CD14-positive monocyte (primary cell): Measurements from ENCODE around the gene HSBP1L1. TPM values are rescaled to one million over a fixed set of nuclear protein-coding genes. Genes with fewer than 3 reads are reported as not detected.

Source experiments
- DNase-seq, 3 donors: peaks; one replicate each; pipeline ENCODE4 v3.0.0-alpha.2; 2011 to 2022
- H2AFZ ChIP-seq: 2 replicates; pipeline ENCODE4 v1.6.0; 2012; ENCODE audit warnings: mild to moderate bottlenecking, low read depth, low read length, inconsistent platforms; ENCODE audit not compliant: insufficient read depth, poor library complexity, severe bottlenecking
- H3K27ac ChIP-seq, 2 donors: 1 replicate in 1 of 2; 2 replicates in 1 of 2; pipeline ENCODE4 v1.5.1; 2012 to 2013; ENCODE audit warnings: low read length in 2 of 2, control low read depth in 1 of 2, inconsistent platforms in 1 of 2, low read depth in 1 of 2, mild to moderate bottlenecking in 1 of 2
- H3K27me3 ChIP-seq, 2 donors: one replicate each; pipeline versions ENCODE4 v1.6.0 to v1.6.1; 2011 to 2013; ENCODE audit warnings: low read length in 2 of 2; ENCODE audit not compliant: control insufficient read depth in 2 of 2, insufficient read depth in 2 of 2
- H3K36me3 ChIP-seq, 2 donors: replicated peaks in 1 of 2; 1 replicate in 1 of 2; 2 replicates in 1 of 2; pipeline versions ENCODE4 v1.5.1 to v1.6.1; 2012 to 2013; ENCODE audit warnings: low read length in 2 of 2, control low read depth in 1 of 2, inconsistent platforms in 1 of 2, mild to moderate bottlenecking in 1 of 2; ENCODE audit not compliant: insufficient read depth in 2 of 2, control insufficient read depth in 1 of 2
- H3K4me1 ChIP-seq, 2 donors: 1 replicate in 1 of 2; 2 replicates in 1 of 2; pipeline versions ENCODE4 v1.5.1 to v1.6.1; 2012 to 2013; ENCODE audit warnings: low read length in 2 of 2, control low read depth in 1 of 2, inconsistent platforms in 1 of 2, mild to moderate bottlenecking in 1 of 2, moderate library complexity in 1 of 2; ENCODE audit not compliant: insufficient read depth in 2 of 2, control insufficient read depth in 1 of 2
- H3K4me2 ChIP-seq: replicated peaks from 2 replicates; pipeline ENCODE3; 2012; ENCODE audit warnings: low read length, moderate library complexity, mild to moderate bottlenecking; ENCODE audit not compliant: poor library complexity, severe bottlenecking; ENCODE audit errors: extremely low read depth
- H3K4me3 ChIP-seq, 3 experiments: fragments of 200-600 bp in 1 of 3; sonication (generic) in 1 of 3; replicated peaks in 1 of 3; 1 replicate in 2 of 3; 2 replicates in 1 of 3; pipeline ENCODE4 v1.5.1; 2011 to 2013; ENCODE audit warnings: low read length in 3 of 3, mild to moderate bottlenecking in 3 of 3, control low read depth in 2 of 3, low read depth in 2 of 3, inconsistent platforms in 1 of 3, moderate library complexity in 1 of 3
- H3K79me2 ChIP-seq: 2 replicates; pipeline ENCODE4 v1.6.0; 2012; ENCODE audit warnings: mild to moderate bottlenecking, control low read depth, inconsistent platforms, low read length, moderate library complexity; ENCODE audit not compliant: insufficient read depth
- H3K9ac ChIP-seq: 2 replicates; pipeline ENCODE4 v1.6.0; 2017; ENCODE audit warnings: low read length, mild to moderate bottlenecking; ENCODE audit not compliant: insufficient read depth, poor library complexity, severe bottlenecking
- H3K9me3 ChIP-seq, 2 donors: replicated peaks in 1 of 2; 1 replicate in 1 of 2; 2 replicates in 1 of 2; pipeline versions ENCODE4 v1.5.1 to v1.6.1; 2012 to 2013; ENCODE audit warnings: low read length in 2 of 2, control low read depth in 1 of 2; ENCODE audit not compliant: control insufficient read depth in 1 of 2, insufficient read depth in 1 of 2
- H4K20me1 ChIP-seq: 2 replicates; pipeline ENCODE4 v1.6.0; 2012; ENCODE audit warnings: mild to moderate bottlenecking, low read length, control low read depth, moderate library complexity; ENCODE audit not compliant: insufficient read depth
- H3K27ac Mint-ChIP-seq, 7 donors: one replicate each; pipeline ENCODE4 v1.8.0; 2020; ENCODE audit warnings: mild to moderate bottlenecking in 7 of 7, mixed read lengths in 7 of 7, moderate library complexity in 6 of 7, inconsistent platforms in 2 of 7
- H3K27me3 Mint-ChIP-seq, 3 donors: one replicate each; pipeline ENCODE4 v1.8.0; 2021 to 2022; ENCODE audit warnings: low read depth in 3 of 3, mild to moderate bottlenecking in 3 of 3, mixed read lengths in 3 of 3, moderate library complexity in 3 of 3, inconsistent platforms in 1 of 3
- H3K36me3 Mint-ChIP-seq, 2 donors: one replicate each; pipeline ENCODE4 v1.8.0; 2020; ENCODE audit warnings: mixed read lengths in 2 of 2, inconsistent platforms in 1 of 2, mild to moderate bottlenecking in 1 of 2
- H3K4me1 Mint-ChIP-seq: one replicate; pipeline ENCODE4 v1.8.0; 2020; ENCODE audit warnings: mild to moderate bottlenecking, mixed read lengths
- H3K4me3 Mint-ChIP-seq, 2 donors: one replicate each; pipeline ENCODE4 v1.8.0; 2020; ENCODE audit warnings: mild to moderate bottlenecking in 2 of 2, mixed read lengths in 2 of 2, moderate library complexity in 1 of 2
- H3K9me3 Mint-ChIP-seq, 7 donors: one replicate each; pipeline ENCODE4 v1.8.0; 2020 to 2022; ENCODE audit warnings: mixed read lengths in 7 of 7, mild to moderate bottlenecking in 6 of 7, moderate library complexity in 6 of 7, inconsistent platforms in 2 of 7
- WGBS: methylation state at CpG from one replicate; pipeline ENCODE4 v1.1.5; 2013; ENCODE audit warnings: missing lambda C conversion rate; ENCODE audit not compliant: insufficient coverage; 5-methylcytosine and 5-hydroxymethylcytosine counted together
- intact Hi-C, 2 donors: fragments of 100-400 bp; cut with micrococcal nuclease; formaldehyde crosslinking; loops; one replicate each; pipeline versions ENCODE4 v1.15.0 to v1.15.1; 2023
- polyA plus RNA-seq, 3 donors: library from polyadenylated mRNA; depleted of rRNA in 1 of 3; unstranded in 2 of 3; stranded (reverse) in 1 of 3; fragments of 300-500 nt in 2 of 3; fragments of >200 nt in 1 of 3; fragmentation: Illumina TruSeq in 2 of 3; gene quantifications; 1 replicate in 2 of 3; 2 replicates in 1 of 3; pipeline ENCODE4 v1.2.3, GENCODE V29; 2012 to 2021
- TF ChIP-seq, protein P1 (sequence below): fragments of 200-600 bp; IDR thresholded peaks from one replicate; pipeline ENCODE4 v1.8.0; 2022; ENCODE audit warnings: antibody characterized with exemption, mild to moderate bottlenecking

The HSBP1L1 gene
- polyA plus RNA-seq, 3 donors: 2.5 to 13.2 (median 10.8) TPM

DNA sequence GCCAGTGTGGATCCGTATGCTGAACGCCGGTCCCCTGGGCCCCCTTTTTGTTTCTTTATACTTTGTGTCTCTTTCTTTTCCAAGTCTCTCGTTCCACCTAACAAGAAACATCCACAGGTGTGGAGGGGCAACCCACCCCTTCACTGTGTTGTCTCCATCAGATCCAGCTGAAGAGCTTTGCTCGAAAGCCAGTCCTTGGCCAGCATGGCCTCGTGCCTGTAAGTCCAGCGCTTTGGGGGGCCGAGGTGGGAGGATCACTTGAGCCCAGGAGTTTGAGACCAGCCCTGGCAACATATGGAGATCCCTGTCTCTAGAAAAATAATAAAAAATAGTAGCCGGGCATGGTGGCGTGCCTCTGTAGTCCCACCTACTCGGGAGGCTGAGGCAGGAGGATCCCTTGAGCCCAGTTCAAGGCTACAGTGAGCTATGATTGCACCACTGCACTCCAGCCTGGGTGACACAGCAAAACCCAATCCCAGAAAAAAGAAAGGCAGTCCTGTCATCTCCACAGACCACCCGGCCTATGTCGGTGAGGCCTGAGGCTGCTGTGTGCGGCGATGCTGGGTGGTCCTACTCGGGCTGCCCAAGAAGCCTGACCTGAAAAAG, 3.4 kb upstream of the HSBP1L1 start:
- Histone ChIP-seq H3K9ac (no peak overlapping the region), H3K36me3 (no peaks in the 10 kb centered on the region), H3K4me2 (no peak overlapping the region), H3K9me3 (no peaks in the 10 kb centered on the region), H2AFZ (no peak overlapping the region), H4K20me1 (no peaks in the 10 kb centered on the region), H3K4me1 (peaks cover 16 to 21% of the 10 kb centered on the region in 2 donors), H3K27ac (no peak overlapping the region), H3K4me3 (no peak overlapping the region), H3K27me3 (no peaks in the 10 kb centered on the region), H3K79me2 (no peaks in the 10 kb centered on the region)
- TF ChIP-seq, protein P1, sequence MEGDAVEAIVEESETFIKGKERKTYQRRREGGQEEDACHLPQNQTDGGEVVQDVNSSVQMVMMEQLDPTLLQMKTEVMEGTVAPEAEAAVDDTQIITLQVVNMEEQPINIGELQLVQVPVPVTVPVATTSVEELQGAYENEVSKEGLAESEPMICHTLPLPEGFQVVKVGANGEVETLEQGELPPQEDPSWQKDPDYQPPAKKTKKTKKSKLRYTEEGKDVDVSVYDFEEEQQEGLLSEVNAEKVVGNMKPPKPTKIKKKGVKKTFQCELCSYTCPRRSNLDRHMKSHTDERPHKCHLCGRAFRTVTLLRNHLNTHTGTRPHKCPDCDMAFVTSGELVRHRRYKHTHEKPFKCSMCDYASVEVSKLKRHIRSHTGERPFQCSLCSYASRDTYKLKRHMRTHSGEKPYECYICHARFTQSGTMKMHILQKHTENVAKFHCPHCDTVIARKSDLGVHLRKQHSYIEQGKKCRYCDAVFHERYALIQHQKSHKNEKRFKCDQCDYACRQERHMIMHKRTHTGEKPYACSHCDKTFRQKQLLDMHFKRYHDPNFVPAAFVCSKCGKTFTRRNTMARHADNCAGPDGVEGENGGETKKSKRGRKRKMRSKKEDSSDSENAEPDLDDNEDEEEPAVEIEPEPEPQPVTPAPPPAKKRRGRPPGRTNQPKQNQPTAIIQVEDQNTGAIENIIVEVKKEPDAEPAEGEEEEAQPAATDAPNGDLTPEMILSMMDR: no peak
- no peak for DNase-seq
- Mint-ChIP-seq H3K9me3 (peaks cover 0 to 3% (median 0%) of the 10 kb centered on the region in 7 donors), H3K36me3 (no peaks in the 10 kb centered on the region), H3K27me3 (peaks cover 7 to 30% (median 20%) of the 10 kb centered on the region in 3 donors), H3K4me3 (no peak overlapping the region), H3K27ac (no peak overlapping the region), H3K4me1 (peaks cover 23% of the 10 kb centered on the region)
- WGBS: 87% methylated on average over 13 of the region's 16 CpGs
- intact Hi-C loops: no loop called here

DNA sequence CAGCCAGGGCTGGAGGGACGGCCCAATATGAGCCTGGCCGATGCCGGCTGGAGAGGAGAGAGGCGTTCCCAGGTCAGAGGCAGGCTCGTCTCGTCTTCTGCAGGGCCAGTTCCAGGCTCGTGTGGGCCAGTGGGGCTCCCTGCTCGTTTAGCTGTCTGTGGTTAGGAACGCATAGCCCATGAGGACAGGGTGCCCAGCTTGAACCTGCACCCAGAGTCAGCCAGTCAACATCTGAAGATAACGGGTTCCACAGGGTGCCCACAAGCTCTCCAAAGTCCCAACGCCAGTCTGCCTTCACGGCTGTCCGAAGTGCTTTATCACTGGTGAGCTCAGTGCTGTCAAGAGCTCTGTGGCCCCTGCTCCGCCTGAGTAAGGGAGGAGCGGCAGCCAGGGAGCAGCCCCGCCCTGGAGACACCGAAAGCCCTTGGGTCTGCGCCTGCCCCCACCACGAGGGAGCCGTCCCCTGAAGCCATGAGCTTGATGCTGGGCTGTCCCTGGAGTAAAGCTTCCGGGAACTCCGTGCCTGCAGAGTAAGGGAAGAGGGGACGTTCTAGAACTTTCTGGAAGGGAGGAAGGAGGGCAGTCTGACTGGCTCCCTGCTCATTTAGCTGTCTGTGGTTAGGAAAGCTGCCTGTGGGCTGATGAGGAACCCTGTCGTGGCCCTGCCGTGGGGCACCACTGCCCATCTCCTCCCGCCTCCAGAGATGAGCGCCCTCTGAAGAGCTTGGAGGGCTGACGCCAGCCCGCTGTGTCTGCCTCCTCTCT, 2.7 kb upstream of the HSBP1L1 start:
- H3K4me1 Mint-ChIP-seq: peaks cover 23% of the 10 kb centered on the region
- H3K36me3 Mint-ChIP-seq: no peaks in the 10 kb centered on the region
- H4K20me1 ChIP-seq: no peaks in the 10 kb centered on the region
- peaks cover 16 to 21% of the 10 kb centered on the region in 2 donors for H3K4me1 ChIP-seq
- H3K27me3 Mint-ChIP-seq: peaks cover 6 to 30% (median 20%) of the 10 kb centered on the region in 3 donors
- no peak overlapping the region for H3K9ac ChIP-seq
- H3K27ac ChIP-seq: no peak overlapping the region
- peaks cover 0 to 4% (median 0%) of the 10 kb centered on the region in 7 donors for H3K9me3 Mint-ChIP-seq
- no peak for DNase-seq
- no peaks in the 10 kb centered on the region for H3K27me3 ChIP-seq
- H3K4me2 ChIP-seq: no peak overlapping the region
- intact Hi-C loops: no loop called here
- no peaks in the 10 kb centered on the region for H3K79me2 ChIP-seq
- H3K27ac Mint-ChIP-seq: no peak overlapping the region
- WGBS: 84% methylated on average over 22 of the region's 29 CpGs
- no peak overlapping the region for H2AFZ ChIP-seq
- no peak overlapping the region for H3K4me3 Mint-ChIP-seq
- H3K9me3 ChIP-seq: no peaks in the 10 kb centered on the region
- H3K4me3 ChIP-seq: no peak overlapping the region
- no peaks in the 10 kb centered on the region for H3K36me3 ChIP-seq
- TF ChIP-seq, protein P1: no peak
